HTERT RPE-1 (cell line): ENCODE data around the gene AREL1.
"Not testable (repeated sequence)": the region's sequence is repeated elsewhere in the genome, so short reads cannot be mapped to it uniquely, and the experiment has no call there.

ENCODE experiments used
- in situ Hi-C: fragments of 300-500 bp; cut with MboI; formaldehyde crosslinking; loops from 4 replicates; pipeline ENCODE4 v1.14.3; 2020; ENCODE audit warnings: low sequenced_read_pairs

AREL1 gene, protein sequence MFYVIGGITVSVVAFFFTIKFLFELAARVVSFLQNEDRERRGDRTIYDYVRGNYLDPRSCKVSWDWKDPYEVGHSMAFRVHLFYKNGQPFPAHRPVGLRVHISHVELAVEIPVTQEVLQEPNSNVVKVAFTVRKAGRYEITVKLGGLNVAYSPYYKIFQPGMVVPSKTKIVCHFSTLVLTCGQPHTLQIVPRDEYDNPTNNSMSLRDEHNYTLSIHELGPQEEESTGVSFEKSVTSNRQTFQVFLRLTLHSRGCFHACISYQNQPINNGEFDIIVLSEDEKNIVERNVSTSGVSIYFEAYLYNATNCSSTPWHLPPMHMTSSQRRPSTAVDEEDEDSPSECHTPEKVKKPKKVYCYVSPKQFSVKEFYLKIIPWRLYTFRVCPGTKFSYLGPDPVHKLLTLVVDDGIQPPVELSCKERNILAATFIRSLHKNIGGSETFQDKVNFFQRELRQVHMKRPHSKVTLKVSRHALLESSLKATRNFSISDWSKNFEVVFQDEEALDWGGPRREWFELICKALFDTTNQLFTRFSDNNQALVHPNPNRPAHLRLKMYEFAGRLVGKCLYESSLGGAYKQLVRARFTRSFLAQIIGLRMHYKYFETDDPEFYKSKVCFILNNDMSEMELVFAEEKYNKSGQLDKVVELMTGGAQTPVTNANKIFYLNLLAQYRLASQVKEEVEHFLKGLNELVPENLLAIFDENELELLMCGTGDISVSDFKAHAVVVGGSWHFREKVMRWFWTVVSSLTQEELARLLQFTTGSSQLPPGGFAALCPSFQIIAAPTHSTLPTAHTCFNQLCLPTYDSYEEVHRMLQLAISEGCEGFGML

DNA sequence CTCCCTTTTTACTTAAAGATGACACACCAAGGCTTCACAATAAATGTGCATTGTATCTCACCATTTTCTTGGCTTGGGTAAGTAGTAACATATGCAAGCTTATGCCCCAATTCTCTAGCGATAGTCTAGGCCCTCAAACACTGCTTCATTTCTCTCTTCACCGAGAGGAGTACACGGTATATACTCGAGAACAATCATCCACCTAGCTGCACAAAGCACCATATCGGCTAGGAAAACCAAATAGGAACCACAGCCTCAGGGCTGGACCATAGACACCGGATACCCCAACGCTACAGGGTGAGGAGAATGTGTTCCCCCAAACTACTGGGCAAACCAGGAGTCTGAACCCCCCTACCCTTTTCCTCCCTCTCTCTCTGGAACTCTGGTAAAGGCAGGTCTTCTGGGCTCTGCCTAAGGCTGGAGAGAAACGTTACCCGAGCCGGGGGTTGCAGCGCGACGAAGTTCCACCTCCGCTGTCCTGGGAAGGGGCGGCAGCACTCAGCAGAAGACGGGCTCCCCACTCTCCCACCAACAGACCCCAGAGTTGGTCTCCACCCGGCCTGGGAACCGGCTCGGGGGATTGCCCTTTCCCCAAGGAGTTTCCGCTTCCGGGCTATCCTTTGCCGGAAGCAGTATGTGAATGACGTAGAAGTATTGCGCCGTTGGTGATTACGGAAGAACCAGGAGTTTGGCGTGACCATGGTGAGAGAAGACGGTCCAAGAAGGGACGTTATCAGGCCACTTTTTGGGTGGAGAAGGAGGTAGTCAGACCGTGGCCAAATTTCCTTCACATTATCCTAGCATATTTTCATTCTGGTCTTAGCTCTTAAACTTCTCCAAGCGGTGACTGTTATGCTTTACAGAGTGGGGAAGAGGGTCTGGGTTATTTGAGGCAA is at the start of gene AREL1, which contains the start of gene FCF1:
TSS of gene AREL1 (minus strand) at position 582 of the 896 bp plus-strand sequence. CDS start 27,465 bp downstream, outside the sequence.
TSS of gene FCF1 (plus strand) at position 646 of the 896 bp plus-strand sequence. CDS start at position 700, 54 bp downstream.
- in situ Hi-C loops, result no loop called here

DNA sequence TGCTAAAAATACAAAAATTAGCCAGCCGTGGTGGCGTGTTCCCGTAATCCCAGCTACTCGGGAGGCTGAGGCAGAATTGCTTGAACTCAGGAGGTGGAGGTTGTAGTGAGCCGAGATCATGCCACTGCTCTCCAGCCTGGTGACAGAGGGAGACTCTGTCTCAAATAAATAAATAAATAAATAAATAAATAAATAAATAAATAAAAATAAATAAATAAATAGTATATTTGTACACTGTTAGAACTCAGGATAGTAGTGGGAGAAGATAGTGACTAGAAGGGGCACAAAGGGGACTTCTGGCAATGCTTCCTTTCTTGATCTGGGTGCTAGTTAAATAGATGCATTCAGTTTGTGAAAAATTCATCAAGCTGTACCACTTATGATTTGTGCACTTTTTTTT is 45.6 kb upstream of the AREL1 start:
- in situ Hi-C loops, result not testable (repeated sequence)

DNA sequence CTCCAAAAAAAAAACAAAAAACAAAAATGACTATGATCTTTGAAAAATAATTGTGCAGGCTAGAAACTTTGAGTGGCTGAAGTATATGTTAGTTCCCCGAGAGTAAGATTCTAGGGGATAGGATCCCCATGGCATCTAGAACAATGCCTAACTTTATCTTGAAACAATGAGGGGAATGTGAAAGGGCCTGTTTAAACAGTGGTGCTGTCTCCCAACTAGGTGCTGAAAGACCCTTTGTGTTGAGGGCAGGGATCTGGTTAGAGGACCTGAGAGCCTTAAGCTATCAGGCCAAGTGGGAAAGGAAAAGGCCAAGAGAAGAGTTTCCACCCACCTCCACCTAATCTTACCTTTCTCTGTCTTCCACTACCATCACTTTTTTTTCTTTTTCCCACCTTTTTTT is 43.4 kb upstream of the AREL1 start:
- in situ Hi-C loops, result no loop called here

DNA sequence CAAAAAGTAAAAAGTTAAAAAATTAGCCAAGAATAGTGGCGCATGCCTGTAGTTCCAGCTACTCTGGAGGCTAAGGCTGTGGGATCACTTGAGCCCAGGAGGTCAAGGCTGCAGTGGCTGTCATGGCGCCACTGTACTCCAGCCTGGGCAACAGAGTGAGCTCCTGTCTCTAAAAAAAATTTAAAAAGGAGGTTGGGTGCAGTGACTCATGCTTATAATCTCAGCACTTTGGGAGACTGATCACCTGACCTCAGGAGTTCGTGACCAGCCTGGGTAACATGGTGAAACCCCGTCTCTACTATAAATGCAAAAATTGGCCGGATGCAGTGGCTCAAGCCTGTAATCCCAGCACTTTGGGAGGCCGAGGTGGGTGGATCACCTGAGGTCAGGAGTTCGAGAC is 42.0 kb upstream of the AREL1 start:
- in situ Hi-C loops, result no loop called here

DNA sequence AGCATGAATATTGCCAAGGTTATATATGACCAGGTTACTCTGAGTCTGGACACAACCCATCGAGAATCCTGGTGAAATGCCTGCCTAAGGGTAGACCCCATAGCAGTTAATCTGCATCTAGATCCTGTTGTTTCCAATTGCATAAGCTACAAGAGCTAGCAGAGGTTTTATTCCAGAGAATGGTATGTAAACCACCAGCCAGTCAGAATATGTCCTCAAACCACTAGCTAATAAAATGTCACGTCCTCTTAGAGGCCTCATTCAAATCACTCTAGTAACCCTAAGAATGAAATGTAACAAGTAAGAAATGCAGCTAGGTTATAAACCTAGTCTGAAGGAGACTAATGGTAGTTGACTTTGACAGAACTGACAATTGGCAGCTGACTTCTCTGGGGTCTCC is 41.3 kb upstream of the AREL1 start:
- in situ Hi-C loops, result no loop called here

DNA sequence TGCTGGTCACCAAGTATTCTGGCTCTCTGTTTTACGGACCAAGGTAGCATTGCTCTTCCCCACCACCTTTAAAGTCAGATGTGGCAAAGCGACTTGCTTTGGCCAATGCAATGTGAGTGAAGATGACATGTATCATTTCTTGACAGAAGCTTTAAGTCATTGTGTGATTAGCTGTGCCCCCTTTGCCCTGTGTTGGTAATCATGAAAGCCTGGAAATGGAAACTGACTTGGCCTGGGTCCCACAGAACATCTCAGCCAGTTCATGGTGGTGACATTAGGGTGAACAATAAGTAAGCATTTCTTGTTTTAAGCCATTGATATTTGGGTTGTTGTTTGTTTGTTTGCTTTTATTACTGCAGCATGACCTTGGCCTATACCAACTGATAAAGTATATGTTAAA is 34.4 kb upstream of the AREL1 start:
- in situ Hi-C loops, result no loop called here

DNA sequence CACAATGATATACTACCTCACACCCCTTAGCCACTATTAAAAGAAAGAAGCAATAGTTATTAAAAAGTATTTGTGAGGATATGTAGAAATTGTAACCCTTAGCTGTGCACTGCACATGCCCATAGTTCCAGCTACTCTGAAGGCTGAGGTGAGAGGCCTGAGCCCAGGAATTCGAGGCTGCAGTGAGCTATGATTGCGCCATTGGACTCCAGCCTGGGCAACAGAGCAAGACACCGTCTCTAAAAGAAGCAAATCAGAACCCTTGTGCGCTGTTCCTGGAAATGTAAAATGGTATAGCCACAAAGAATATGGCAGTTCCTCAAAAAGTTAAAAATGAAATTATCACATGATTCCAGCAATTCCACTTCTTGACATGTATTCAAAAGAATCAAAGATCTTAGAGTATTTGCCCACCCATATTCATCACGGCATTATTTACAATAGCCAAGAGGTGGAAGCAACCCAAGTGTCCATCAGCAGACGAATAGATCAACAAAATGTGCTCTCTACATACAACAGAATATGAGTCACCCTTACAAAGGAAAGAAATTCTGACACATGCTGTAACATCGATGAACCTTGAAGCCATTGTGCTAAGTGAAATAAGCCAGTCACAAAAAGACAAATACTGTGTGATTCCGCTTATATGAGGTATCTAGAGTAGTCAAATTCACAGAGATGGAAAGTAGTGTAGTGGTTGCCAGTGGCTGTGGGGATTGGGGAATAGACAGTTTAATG is 26.6 kb upstream of the AREL1 start:
- in situ Hi-C loops, result no loop called here

DNA sequence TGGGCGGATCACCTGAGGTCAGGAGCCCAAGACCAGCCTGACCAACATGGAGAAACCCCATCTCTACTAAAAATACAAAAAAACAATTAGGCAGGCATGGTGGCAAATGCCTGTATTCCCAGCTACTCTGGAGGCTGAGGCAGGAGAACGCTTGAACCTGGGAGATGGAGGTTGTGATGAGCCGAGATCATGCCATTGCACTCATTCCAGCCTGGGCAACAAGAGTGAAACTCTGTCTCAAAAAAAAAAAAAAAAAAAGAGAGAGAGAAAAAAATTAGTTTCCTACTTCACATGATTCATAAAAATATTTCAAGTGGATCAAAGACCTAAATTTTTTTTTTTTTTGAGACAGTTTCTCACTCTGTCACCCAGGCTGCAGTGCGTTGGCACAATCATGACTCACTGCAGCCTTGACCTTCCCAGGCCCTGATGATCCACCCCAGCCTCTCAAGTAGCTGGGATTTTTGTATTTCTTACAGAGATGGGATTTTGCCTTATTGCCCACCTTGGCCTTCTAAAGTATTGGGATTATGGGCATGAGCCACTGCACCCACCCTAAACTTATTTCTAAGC is 25.0 kb upstream of the AREL1 start:
- in situ Hi-C loops, result no loop called here

DNA sequence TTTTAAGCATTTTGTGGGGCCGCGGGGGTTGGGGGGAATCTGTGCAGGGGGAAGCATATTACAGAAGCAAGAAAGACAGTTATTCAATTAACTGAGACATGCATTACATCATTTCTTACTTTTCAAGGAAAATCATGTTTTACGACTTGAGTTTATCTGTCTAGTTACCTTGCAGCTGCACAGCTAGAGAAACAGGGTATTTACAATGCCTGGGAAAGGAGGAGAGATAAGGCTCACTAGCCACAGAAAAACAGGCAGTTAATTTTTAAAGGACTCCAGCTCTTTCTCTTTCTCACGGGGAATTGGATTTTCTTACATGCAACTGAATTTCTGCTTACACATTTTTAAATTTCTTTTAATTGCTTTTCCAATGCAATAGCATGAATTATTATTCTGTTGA is 22.2 kb upstream of the AREL1 start:
- in situ Hi-C loops, result no loop called here

DNA sequence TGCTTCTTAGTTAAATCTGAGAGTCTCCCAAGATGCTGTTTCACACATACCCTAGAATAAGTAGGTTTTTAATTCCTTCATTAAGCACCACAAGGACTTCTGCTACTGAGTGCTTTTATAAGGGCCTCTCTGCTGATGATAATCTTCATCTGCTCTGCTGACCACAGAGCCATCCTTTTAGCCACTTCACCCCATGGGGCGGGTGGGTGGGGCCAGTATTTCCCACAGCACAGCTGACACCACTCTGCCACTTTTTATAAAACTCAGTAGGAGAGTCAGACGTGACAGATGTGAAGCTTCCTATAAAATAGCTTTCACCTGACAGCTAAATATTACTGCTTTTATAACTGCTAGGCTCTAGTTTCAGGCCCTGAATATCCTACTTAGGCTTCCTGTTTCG is 20.3 kb upstream of the AREL1 start:
- in situ Hi-C loops, result no loop called here

DNA sequence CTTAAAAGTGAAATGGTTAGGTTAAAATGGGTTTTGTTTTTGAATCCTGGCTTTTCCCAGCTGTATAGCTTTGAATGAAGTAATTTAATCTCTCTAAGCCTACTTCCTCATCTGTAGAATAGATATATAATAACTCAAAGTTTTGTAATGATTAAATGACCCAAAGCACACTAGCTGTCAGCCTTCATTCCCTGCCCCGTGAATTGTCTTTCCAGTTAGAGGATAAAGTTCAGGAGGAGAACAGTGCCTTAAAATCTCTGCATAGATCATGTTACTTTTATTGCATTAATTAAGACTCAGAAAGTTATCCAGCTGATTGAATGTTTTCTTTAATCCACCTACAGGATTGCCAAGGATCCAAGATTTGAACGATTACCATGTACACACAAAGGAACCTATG is 19.5 kb upstream of the AREL1 start:
- in situ Hi-C loops, result no loop called here

DNA sequence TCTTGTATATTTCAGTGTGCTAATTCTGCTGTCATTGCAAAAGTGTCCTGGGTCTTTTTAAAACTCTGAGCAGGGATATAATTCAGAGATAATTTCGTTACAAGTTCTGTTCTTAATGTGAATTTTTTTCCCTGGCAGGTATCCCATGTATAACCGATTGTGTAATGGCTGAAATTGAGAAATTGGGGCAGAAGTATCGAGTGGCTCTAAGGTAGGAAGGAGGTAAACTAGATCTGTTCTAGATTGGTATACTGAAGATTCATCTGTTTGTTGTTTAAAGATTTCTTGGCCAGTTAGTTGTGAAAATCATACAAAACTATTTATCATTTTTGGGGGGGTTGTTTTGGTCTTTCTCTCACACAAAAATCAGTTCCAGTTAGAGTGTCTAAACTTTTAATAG is 10.3 kb upstream of the AREL1 start:
- in situ Hi-C loops, result no loop called here

DNA sequence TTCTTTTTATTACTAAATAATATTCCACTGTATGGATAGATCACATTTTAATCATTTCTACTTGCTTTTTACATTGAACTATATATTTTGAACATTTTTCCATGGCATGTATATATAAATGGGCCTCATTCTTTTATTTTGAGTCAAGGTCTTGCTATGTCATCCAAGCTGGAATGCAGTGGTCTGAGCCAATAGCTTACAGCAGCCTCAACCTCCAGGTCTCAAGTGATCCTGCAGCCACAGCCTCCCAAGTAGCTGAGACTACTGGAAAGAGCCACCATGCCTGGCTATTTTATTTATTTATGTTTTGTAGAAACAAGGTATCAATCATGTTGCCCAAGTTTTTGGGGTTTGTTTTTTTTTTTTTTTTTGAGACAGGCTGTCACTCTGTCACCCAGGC is 7.6 kb upstream of the AREL1 start:
- in situ Hi-C loops, result no loop called here

DNA sequence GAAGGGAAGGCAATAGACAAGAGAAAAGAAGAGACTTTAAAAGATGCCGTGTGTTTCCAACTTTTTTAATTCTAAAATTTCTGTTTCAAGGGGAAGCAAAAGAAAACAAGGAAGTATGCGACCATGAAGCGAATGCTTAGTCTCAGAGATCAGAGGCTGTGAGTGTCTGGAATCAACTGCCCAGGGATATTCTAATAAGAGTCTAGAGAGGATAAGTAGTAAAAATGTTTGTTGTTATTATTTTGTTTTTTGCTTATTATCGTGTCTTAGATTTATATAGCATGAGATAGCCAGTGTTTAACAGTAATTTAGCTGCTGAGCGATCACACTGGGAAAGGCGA is 485 bp upstream of the AREL1 start:
- in situ Hi-C loops, result no loop called here

DNA sequence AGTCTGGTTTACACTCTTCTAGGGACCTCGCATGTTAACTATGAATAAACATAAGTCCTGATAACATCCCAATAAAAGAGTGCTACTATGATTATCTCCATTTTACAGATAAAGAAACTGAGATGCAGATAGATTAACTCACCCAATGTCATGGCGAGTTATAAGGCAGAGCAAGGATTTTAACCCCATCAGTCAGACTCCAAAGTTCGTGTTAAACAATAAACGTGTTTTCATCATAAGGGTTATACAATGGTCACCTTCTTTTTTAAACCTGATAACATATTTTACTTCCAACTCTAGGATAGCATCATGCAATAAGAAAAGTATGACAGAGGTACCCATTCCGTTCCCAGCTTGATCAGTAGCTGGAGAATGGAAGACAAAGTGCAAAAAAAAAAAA is 1.2 kb downstream of the AREL1 start:
- in situ Hi-C loops, result no loop called here

DNA sequence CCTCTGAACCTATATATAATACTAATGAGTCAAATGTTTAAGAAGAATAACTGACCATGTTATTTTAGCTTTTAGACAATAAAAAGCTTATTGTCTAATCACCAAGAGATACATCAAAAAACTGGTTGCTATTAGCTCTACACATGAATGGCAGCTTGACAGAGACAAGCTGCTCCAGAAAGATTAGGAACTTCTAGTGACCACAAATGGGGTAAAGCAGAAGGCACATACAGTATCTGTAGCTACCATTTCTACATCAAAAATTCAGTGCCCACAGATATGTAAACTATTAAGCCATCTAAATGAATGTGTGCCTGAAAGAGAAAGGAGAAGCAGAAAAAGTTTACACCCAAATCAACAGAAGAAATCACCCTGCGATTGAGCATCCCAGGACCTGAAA is 2.4 kb downstream of the AREL1 start:
- in situ Hi-C loops, result no loop called here

DNA sequence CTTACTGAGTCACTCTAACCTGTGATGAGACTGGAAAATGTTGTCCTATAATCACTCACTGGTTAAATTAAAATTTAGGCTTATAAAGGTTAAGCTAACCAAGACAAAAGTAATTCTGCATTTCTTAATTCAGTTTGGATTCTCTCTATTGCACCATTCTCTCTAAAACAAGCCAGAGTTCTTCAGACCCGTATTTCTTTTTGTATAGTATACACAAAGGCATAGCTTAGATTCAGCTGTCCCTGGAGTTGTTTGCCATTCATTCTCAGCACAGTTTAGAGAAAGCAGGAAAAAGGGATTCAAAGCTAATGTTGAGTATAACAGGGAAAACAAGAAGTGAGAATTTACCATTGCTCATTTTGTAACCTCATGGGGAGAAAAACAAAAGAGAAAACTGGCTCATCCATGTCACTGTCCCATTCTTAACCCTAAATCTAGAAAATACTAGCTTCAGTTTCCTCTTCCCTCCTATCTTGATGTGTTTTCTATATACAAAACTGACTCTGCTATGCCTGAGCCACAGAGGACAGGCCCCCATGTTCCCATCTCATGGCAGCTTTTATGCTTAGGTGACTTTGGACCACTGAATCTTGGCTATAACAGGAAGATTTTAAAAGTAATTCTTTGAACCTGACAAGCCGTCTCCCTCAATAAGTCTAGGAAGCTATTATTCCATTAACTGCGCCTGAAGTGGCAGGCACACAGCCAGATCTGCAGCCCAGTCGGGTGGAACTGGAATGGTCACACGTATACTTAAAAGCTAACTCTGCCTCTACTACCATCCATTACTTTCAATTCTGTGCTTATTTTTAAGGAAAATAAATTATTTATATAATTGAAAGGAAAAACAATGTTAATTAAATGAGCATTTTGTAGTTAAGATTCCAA is 7.0 kb downstream of the AREL1 start:
- in situ Hi-C loops, result no loop called here

DNA sequence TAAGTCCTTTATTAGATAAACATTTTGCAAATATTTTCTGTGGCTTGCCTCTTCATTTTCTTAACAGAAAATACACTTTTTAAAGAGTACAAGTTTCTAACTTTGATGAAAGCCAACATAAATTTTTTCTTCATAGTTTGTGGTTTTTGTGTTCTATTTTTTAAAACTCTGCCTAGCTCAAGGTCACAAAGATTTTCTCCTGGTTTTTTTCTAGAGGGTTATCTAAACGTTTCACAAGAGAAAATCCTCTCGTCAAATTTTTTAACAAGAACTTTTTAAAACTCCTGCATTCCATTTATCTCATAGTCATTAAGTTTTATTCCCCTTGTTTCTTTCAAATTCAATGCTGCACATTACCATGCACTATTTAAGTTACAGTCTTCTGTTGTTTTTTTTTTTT is 8.2 kb downstream of the AREL1 start:
- in situ Hi-C loops, result no loop called here

DNA sequence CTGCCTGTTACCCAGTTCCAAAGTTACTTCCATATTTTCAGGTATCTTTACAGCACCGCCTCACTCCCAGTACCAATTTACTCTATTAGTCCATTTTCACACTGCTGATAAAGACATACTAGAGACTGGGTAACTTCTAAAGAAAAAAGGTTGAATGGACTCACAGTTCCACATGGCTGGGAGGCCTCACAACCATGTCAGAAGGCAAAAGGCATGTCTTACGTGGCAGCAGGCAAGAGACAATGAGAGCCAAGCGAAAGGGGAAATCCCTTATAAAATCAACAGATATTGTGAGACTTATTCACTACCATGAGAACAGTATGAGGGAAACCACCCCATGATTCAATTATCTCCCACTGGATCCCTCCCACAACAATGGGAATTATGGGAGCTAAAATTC is 9.8 kb downstream of the AREL1 start:
- in situ Hi-C loops, result no loop called here
